Left lung (tissue), 10 donors: ENCODE measurements around the gene FNTB. TPM values are rescaled to one million over a fixed set of nuclear protein-coding genes. Genes with fewer than 3 reads are reported as not detected.

ENCODE experiments used
- ATAC-seq: fragments of 200-7000 bp; cut with Tn5 transposase; one replicate; pipeline ENCODE4 v1.9.1; 2020; ENCODE audit warnings: moderate library complexity
- DNase-seq, 4 donors: peaks; one replicate each; pipeline ENCODE4 v3.0.0-alpha.2; 2013 to 2020
- H3K27ac ChIP-seq, 2 donors: fragments of 200-600 bp; sonication (generic) in 1 of 2; one replicate each; pipeline versions ENCODE4 v1.5.0 to v1.8.0; 2020 to 2021
- H3K27me3 ChIP-seq, 2 donors: fragments of 200-600 bp; sonication (generic) in 1 of 2; one replicate each; pipeline versions ENCODE4 v1.5.0 to v1.8.0; 2020 to 2021
- H3K36me3 ChIP-seq, 2 donors: fragments of 200-600 bp; sonication (generic) in 1 of 2; one replicate each; pipeline versions ENCODE4 v1.5.0 to v1.8.0; 2020 to 2021
- H3K4me1 ChIP-seq, 2 donors: fragments of 200-600 bp; one replicate each; pipeline ENCODE4 v1.8.0; 2021
- H3K4me3 ChIP-seq, 2 donors: fragments of 200-600 bp; sonication (generic) in 1 of 2; one replicate each; pipeline versions ENCODE4 v1.5.0 to v1.8.0; 2020 to 2021; ENCODE audit warnings: mild to moderate bottlenecking in 1 of 2
- H3K9me3 ChIP-seq, 2 donors: fragments of 200-600 bp; sonication (generic) in 1 of 2; one replicate each; pipeline versions ENCODE4 v1.5.0 to v1.8.0; 2020 to 2021
- intact Hi-C, 2 donors: fragments of 100-400 bp; cut with DNase I; formaldehyde crosslinking; loops; one replicate each; pipeline versions ENCODE4 v1.11.2 to v1.14.2; 2022
- polyA plus RNA-seq, 6 donors: library from polyadenylated mRNA; unstranded; fragments of 120-200 nt; gene quantifications; one replicate each; pipeline ENCODE4 v1.2.1, GENCODE V29; 2013; ENCODE audit not compliant: insufficient read length in 6 of 6
- total RNA-seq, 2 donors: library from RNA; stranded (reverse); fragmentation: NEBNext Ultra II Directional; extraction: Animal tissue kit (Norgen Biotek cat#: 25700); gene quantifications; one replicate each; pipeline ENCODE4 v1.2.1, GENCODE V29; 2021
- TF ChIP-seq, protein P1 (sequence below), 2 donors: fragments of 200-600 bp; sonication (generic) in 1 of 2; IDR thresholded peaks; one replicate each; pipeline versions ENCODE4 v1.5.0 to v1.8.0; 2021; ENCODE audit warnings: antibody characterized with exemption in 2 of 2
- donor health status: DM: no; HTN: yes; CAD: no.
- donor health status: DM: no; HTN: no; CAD: no.

The FNTB gene
- total and polyA plus RNA-seq, 8 donors: 16.6 to 32.7 (median 29.4) TPM

DNA sequence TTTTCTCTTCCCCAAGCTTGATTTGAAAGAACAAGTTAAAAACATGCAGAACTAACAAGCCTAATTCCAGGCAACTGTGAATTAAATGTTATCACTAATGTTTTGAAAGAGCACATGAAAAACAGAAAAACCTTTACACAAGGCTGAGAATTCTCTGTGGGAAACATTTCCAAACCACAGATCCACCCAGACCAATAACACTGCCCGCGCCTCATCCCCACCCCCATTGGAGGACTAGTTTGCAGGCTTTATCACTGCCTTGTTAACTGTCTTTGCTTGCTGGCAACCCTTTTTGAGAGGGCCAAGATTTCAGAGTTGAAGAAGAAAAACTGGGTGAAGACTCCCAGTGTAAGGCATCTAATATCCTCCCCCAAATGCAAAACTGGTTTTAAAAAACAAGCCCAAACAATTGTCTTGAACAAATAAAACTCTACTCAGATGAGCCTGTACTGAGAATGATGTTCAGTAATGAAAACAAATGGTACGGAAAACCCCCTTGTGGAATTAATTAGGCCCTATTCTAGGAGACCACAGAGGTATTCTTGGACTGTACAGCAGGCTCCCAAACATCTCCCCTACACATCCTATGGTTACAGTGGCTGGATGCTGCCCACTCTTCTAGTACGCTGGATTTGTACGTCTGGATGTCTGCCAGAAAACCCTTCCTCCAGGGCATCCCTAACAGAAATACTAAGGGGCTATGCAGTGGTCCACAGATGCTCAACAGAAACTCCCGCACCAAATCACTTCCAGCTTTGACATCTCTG is 109.8 kb downstream of the FNTB start:
- Histone ChIP-seq H3K27ac (peak overlapping the region in 1 of 2 donors; percentile 49), H3K4me3 (no peak overlapping the region), H3K36me3 (peaks cover 5 to 57% of the 10 kb centered on the region in 2 donors), H3K4me1 (peaks cover 38 to 68% of the 10 kb centered on the region in 2 donors), H3K9me3 (no peaks in the 10 kb centered on the region), H3K27me3 (no peaks in the 10 kb centered on the region)
- peak; percentile 9 for ATAC-seq
- TF ChIP-seq, protein P1, sequence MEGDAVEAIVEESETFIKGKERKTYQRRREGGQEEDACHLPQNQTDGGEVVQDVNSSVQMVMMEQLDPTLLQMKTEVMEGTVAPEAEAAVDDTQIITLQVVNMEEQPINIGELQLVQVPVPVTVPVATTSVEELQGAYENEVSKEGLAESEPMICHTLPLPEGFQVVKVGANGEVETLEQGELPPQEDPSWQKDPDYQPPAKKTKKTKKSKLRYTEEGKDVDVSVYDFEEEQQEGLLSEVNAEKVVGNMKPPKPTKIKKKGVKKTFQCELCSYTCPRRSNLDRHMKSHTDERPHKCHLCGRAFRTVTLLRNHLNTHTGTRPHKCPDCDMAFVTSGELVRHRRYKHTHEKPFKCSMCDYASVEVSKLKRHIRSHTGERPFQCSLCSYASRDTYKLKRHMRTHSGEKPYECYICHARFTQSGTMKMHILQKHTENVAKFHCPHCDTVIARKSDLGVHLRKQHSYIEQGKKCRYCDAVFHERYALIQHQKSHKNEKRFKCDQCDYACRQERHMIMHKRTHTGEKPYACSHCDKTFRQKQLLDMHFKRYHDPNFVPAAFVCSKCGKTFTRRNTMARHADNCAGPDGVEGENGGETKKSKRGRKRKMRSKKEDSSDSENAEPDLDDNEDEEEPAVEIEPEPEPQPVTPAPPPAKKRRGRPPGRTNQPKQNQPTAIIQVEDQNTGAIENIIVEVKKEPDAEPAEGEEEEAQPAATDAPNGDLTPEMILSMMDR (IDR thresholded peaks at IDR 0.05): no peak
- intact Hi-C loops: no loop called here
- no peak for DNase-seq

DNA sequence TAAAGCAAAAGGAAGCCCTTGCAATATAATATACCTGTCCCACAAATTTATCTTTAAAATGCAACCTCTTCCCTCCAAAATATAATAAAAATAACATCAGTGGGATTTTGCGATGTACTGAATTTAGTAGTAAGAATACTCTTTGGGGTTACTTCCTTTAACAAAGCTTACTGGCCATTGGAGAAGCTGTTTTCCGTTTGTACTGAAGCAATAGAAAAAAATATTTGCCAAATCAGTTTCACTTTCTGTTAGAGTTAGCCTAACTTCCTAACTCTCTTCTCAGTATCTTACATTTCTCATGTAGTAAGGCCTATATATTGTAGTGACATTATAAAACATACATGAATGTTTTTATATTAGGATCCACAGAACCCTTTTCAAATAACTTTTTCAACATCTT is 111.9 kb downstream of the FNTB start:
- Histone ChIP-seq H3K4me3 (peak overlapping the region in 1 of 2 donors; percentile 13), H3K9me3 (no peaks in the 10 kb centered on the region), H3K27me3 (no peaks in the 10 kb centered on the region), H3K27ac (peak overlapping the region; percentile 59 to 83), H3K36me3 (peaks cover 0 to 37% of the 10 kb centered on the region in 2 donors), H3K4me1 (peaks cover 38 to 73% of the 10 kb centered on the region in 2 donors)
- TF ChIP-seq, protein P1 (IDR thresholded peaks at IDR 0.05): no peak
- ATAC-seq (no peak), DNase-seq (no peak)
- intact Hi-C loops: no loop called here

DNA sequence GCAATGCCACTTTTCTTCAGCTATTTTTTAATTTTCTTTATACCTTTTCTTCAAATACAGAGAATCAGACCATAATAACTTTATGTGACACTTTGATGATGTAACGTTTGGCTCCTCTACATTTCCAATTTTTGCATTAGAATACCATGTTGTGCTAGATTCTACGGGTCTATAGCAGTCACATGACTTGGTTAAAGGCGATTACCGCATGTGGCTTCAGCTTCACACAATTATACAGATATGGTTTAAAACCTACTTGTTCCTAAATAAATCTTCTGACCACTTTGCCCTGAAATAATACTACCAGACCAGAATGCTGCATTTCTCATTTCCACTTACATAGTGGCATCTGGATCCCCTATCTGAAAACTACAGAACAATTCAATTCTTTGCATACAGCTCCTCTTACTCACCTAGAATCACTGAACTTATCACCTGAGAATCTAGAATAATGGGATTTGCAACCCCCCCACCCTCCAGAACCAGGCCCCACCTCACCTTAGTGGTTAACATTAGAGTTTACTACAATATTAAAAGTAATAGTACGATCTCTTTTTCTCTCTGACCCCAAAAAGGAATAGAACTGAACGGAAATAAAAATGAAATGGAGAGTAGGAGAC is 114.3 kb downstream of the FNTB start:
- Histone ChIP-seq H3K36me3 (peaks cover 0 to 21% of the 10 kb centered on the region in 2 donors), H3K4me3 (peak overlapping the region; percentile 83 to 97), H3K27ac (peak overlapping the region; percentile 91 to 98), H3K27me3 (no peaks in the 10 kb centered on the region), H3K9me3 (no peaks in the 10 kb centered on the region), H3K4me1 (peaks cover 34 to 57% of the 10 kb centered on the region in 2 donors)
- DNase-seq (no peak), ATAC-seq (no peak)
- intact Hi-C loops: no loop called here
- TF ChIP-seq, protein P1 (IDR thresholded peaks at IDR 0.05): no peak

DNA sequence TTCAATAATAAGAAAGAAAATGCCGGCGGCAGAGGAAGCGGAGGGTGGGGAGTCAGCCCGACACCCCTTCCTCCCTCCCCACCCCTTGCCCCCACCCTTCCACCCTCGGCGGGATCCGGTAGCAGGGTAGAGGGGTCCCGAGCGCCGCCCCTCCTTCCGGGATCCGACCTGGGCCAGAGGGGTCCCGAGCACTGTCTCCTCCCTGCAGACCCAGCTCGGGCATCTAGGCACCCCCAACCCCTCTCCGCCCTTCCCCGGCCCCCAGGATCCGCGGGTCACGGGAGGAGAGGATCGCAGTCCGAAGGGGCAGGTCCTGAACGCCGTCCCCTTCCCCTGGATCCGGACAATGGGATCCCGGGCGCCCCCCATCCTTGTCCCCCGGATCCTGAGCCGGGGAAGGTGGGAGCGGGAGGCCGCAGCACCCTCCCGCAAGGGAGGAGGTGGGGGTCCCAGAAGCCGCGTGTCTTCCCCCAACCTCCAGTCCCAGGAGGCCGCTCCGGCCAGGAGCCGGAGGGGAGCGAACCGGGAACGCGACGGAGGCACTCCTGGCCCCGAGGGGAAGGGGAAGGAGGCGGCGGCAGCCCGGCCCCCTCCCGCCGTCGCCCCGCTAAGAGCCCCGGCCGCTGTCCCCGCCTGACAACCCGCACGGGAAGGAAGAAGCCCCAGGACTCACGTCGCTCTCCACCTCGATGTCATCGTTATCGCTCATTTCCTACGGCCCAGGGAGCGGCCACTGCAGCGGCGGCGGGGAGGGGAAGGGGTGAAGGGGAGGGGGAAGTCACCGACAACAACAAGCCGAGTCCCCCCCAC is 115.1 kb downstream of the FNTB start:
- intact Hi-C loops: no loop called here
- Histone ChIP-seq H3K4me1 (peaks cover 26 to 49% of the 10 kb centered on the region in 2 donors), H3K4me3 (peak overlapping the region; percentile 83 to 97), H3K27ac (peak overlapping the region; percentile 91 to 98), H3K27me3 (no peaks in the 10 kb centered on the region), H3K9me3 (no peaks in the 10 kb centered on the region), H3K36me3 (peaks cover 0 to 18% of the 10 kb centered on the region in 2 donors)
- TF ChIP-seq, protein P1 (IDR thresholded peaks at IDR 0.05): no peak
- ATAC-seq: peak; percentile 5
- peak in 3 of 4 donors; percentile 18 to 90 (median 57) for DNase-seq
